K562 (cell line): ENCODE measurements around the gene KRTAP4-8. TPM values are rescaled to one million over a fixed set of nuclear protein-coding genes. Genes with fewer than 3 reads are reported as not detected.
"Not testable (repeated sequence)": the region's sequence is repeated elsewhere in the genome, so short reads cannot be mapped to it uniquely, and the experiment has no call there.

Source experiments
- ATAC-seq: fragments of 200-7000 bp; cut with Tn5 transposase; 3 replicates; pipeline ENCODE4 v1.9.1; 2020; ENCODE audit warnings: moderate library complexity
- BruUV-seq: library from RNA; stranded (reverse); fragments of 400-500 nt; replicated peaks from 2 replicates; lab custom pipeline; 2021; lab: Mats Ljungman, UMichigan
- CTCF ChIA-PET: fragments of 300-600 bp; formaldehyde crosslinking; extraction: SDS; loops from one replicate; lab custom pipeline; 2021; ENCODE audit warnings: low intra/inter-chr PET ratio; lab: Yijun Ruan, JAX
- POLR2A ChIA-PET: fragments of 300-600, 350-650 bp; sonication (Branson Sonifier 250); formaldehyde crosslinking; extraction: SDS; loops from one replicate; lab custom pipeline; 2021; ENCODE audit warnings: antibody characterized with exemption, inconsistent platforms; lab: Yijun Ruan, JAX
- DNase-seq, 4 experiments: peaks; one replicate each; pipeline versions ENCODE4 v3.0.0 to v3.0.0-alpha.2; 2011 to 2018; ENCODE audit warnings: low spot score in 3 of 4, mixed read lengths in 3 of 4; ENCODE audit errors: extremely low read depth in 1 of 4
- FAIRE-seq: peaks from 2 replicates; lab custom pipeline; 2011; peaks lifted over from hg19 to GRCh38; lab: Jason Lieb, UNC
- H2AFZ ChIP-seq: 2 replicates; pipeline ENCODE4 v1.6.0; 2011; ENCODE audit warnings: low read depth, low read length, control low read depth, inconsistent platforms
- H3K27ac ChIP-seq: fragments of 200-600 bp; 3 replicates; pipeline ENCODE4 v1.8.0; 2011; ENCODE audit warnings: low read depth, mild to moderate bottlenecking, control low read depth, inconsistent platforms, low read length, moderate library complexity, mixed read lengths; ENCODE audit errors: extremely low read depth
- H3K27me3 ChIP-seq, 2 experiments: fragments of 300-600 bp in 1 of 2; 2 replicates in 1 of 2; 3 replicates in 1 of 2; pipeline versions ENCODE4 v1.6.0 to v1.8.0; 2011; ENCODE audit warnings: inconsistent platforms in 2 of 2, low read length in 2 of 2, mild to moderate bottlenecking in 1 of 2, mixed read lengths in 1 of 2, moderate library complexity in 1 of 2; ENCODE audit not compliant: control insufficient read depth in 2 of 2, insufficient read depth in 2 of 2
- H3K36me3 ChIP-seq: fragments of 300-600 bp; 3 replicates; pipeline ENCODE4 v1.8.0; 2011; ENCODE audit warnings: mild to moderate bottlenecking, low read length, inconsistent platforms; ENCODE audit not compliant: control insufficient read depth, insufficient read depth
- H3K4me1 ChIP-seq, 2 experiments: fragments of 200-600 bp in 1 of 2; replicated peaks in 1 of 2; 2 replicates in 1 of 2; 3 replicates in 1 of 2; pipeline versions ENCODE4 v1.5.1 to v1.8.0; 2011; ENCODE audit warnings: inconsistent platforms in 2 of 2, low read length in 2 of 2, mild to moderate bottlenecking in 1 of 2, mixed read lengths in 1 of 2, moderate library complexity in 1 of 2; ENCODE audit not compliant: control insufficient read depth in 2 of 2, insufficient read depth in 2 of 2
- H3K4me2 ChIP-seq: 2 replicates; pipeline ENCODE4 v1.6.1; 2011; ENCODE audit warnings: low read length, control low read depth, inconsistent platforms, mixed read lengths; ENCODE audit not compliant: insufficient read depth
- H3K4me3 ChIP-seq: fragments of 200-600 bp; sonication (generic), shearing (Covaris generic); 2 replicates; pipeline ENCODE4 v1.5.1; 2016; ENCODE audit warnings: control low read depth, inconsistent platforms
- H3K79me2 ChIP-seq: fragments of 200-600 bp; 3 replicates; pipeline ENCODE4 v1.8.0; 2011; ENCODE audit warnings: low read length, inconsistent platforms; ENCODE audit not compliant: control insufficient read depth, insufficient read depth
- H3K9ac ChIP-seq, 2 experiments: 2 replicates each; pipeline versions ENCODE4 v1.6.0 to v1.6.1; 2011; ENCODE audit warnings: low read depth in 2 of 2, low read length in 2 of 2, control low read depth in 1 of 2, inconsistent platforms in 1 of 2, mild to moderate bottlenecking in 1 of 2, mixed read lengths in 1 of 2; ENCODE audit not compliant: insufficient read depth in 1 of 2
- H3K9me1 ChIP-seq: one replicate; pipeline ENCODE4 v1.6.0; 2011; ENCODE audit warnings: inconsistent platforms, mild to moderate bottlenecking, low read length, moderate library complexity; ENCODE audit not compliant: control insufficient read depth, insufficient read depth
- H3K9me3 ChIP-seq: replicated peaks from 2 replicates; pipeline ENCODE4 v1.5.1; 2011; ENCODE audit warnings: low read depth, low read length, inconsistent platforms; ENCODE audit not compliant: control insufficient read depth, insufficient read depth
- H4K20me1 ChIP-seq: replicated peaks from 2 replicates; pipeline ENCODE4 v1.6.1; 2011; ENCODE audit warnings: low read length, inconsistent platforms, mixed read lengths; ENCODE audit not compliant: control insufficient read depth, insufficient read depth
- CREB1 ChIP-seq, 2 experiments: sonication (generic) in 1 of 2; formaldehyde crosslinking in 1 of 2; IDR thresholded peaks; 2 replicates each; pipeline versions ENCODE4 v1.6.1 to v1.8.0; 2012 to 2022; ENCODE audit warnings: inconsistent platforms in 1 of 2, mild to moderate bottlenecking in 1 of 2, missing genetic modification reagents in 1 of 2, moderate library complexity in 1 of 2
- E2F4 ChIP-seq: sonication (generic); formaldehyde crosslinking; IDR thresholded peaks from 2 replicates; pipeline ENCODE4 v1.8.0; 2022; ENCODE audit warnings: mild to moderate bottlenecking, low read depth, missing genetic modification reagents
- NFATC3 ChIP-seq: fragments of 450-650 bp; IDR thresholded peaks from 2 replicates; pipeline ENCODE4 v1.6.1; 2017; ENCODE audit warnings: mild to moderate bottlenecking
- WGBS: fragments of 100-300 bp; shearing (Covaris generic); methylation state at CpG from one replicate; pipeline ENCODE4 v1.1.6; 2016; ENCODE audit warnings: low coverage, mixed read lengths; ENCODE audit not compliant: insufficient coverage; ENCODE audit errors: missing lambda C conversion rate; 5-methylcytosine and 5-hydroxymethylcytosine counted together
- in situ Hi-C: fragments of 300-500 bp; cut with MboI; formaldehyde crosslinking; loops from 4 replicates; pipeline ENCODE4 v1.15.0; 2018; ENCODE audit warnings: inconsistent platforms, mixed read lengths
- intact Hi-C: fragments of 100-400 bp; cut with micrococcal nuclease; formaldehyde crosslinking; loops from 2 replicates; pipeline ENCODE4 v1.14.2; 2022
- polyA plus RNA-seq, 8 experiments: library from polyadenylated mRNA; depleted of rRNA in 4 of 8; stranded (reverse) in 5 of 8; unstranded in 3 of 8; fragments of >200 nt; fragmentation: Nextera tagmentation in 2 of 8; fragmentation: Illumina TruSeq in 1 of 8; extraction: Ambion mirVana in 2 of 8; extraction: Trizol in 1 of 8; gene quantifications; 2 replicates each; pipeline versions ENCODE4 v1.2.1 to v1.2.3, GENCODE V29; 2011 to 2014; ENCODE audit warnings: inconsistent platforms in 1 of 8, missing spikeins in 1 of 8
- total RNA-seq, 7 experiments: library from RNA; depleted of rRNA in 6 of 7; stranded (reverse); fragments of >200 nt in 6 of 7; fragmentation: Illumina TruSeq in 2 of 7; extraction: Trizol in 2 of 7; gene quantifications; 2 replicates each; pipeline versions ENCODE4 v1.2.1 to v1.2.3, GENCODE V29; 2011 to 2021; ENCODE audit warnings: low replicate concordance in 1 of 7

The KRTAP4-8 gene
- total and polyA plus RNA-seq, 9 of the 15 experiments (the other 6 are each of a cell fraction or from before 2014, with no cell fraction given), result not detected

- 1% methylated on average over 9 of the region's 31 CpGs for WGBS
- H3K9ac ChIP-seq, FAIRE-seq, H3K4me1 ChIP-seq, DNase-seq, H3K36me3 ChIP-seq, intact Hi-C loops, H3K9me3 ChIP-seq, in situ Hi-C loops, H3K4me3 ChIP-seq, H3K27me3 ChIP-seq, H3K79me2 ChIP-seq, H2AFZ ChIP-seq, H4K20me1 ChIP-seq, H3K9me1 ChIP-seq, H3K4me2 ChIP-seq, H3K27ac ChIP-seq, ATAC-seq, BruUV-seq: not testable (repeated sequence)
- ChIA-PET POLR2A (interaction anchor here (0.9 to 1.3 kb wide), 2 partner anchors 30 to 240 kb away, joined by 3 to 4 read pairs; no protein-coding TSS in a partner anchor), CTCF (interaction anchor here (0.7 kb wide), 1 partner anchor 206 kb away, joined by 3 read pairs; no protein-coding TSS in a partner anchor)
Observed at GRCh38 chr17:41059276-41060051, 38.5 kb downstream of the KRTAP4-8 start.

GRCh38 chr17:41058741-41059140, 39.2 kb downstream of the KRTAP4-8 start:
- peaks cover 4 to 5% of the 10 kb centered on the region in 2 experiments; a peak in 4 of 5 replicates for H3K27me3 ChIP-seq
- no peak overlapping the region for H3K27ac ChIP-seq
- in situ Hi-C loops (no loop called here), intact Hi-C loops (no loop called here)
- no peak overlapping the region for H3K9ac ChIP-seq
- H3K36me3 ChIP-seq, result no peaks in the 10 kb centered on the region
- no peak for FAIRE-seq
- CTCF ChIA-PET, result interaction anchor here (0.7 kb wide), 1 partner anchor 206 kb away, joined by 3 read pairs; no protein-coding TSS in a partner anchor
- no peaks in the 10 kb centered on the region for H3K9me1 ChIP-seq
- WGBS, result 1% methylated on average over 5 of the region's 5 CpGs
- no peaks in the 10 kb centered on the region for H3K9me3 ChIP-seq
- no TSS peak for BruUV-seq
- no peaks in the 10 kb centered on the region for H3K4me1 ChIP-seq
- no peaks in the 10 kb centered on the region; the same call in 1 of the 2 replicates for H4K20me1 ChIP-seq
- no peak overlapping the region for H3K4me2 ChIP-seq
- no peak for DNase-seq
- TF ChIP-seq CREB1 (IDR thresholded peaks at IDR 0.05), result no peak
- TF ChIP-seq CREB1 (CRISPR knock-in tag; IDR thresholded peaks at IDR 0.05), result no peak
- no peak for TF ChIP-seq E2F4 (CRISPR knock-in tag)
- no peak for TF ChIP-seq NFATC3
- no peak overlapping the region for H2AFZ ChIP-seq
- no peak for ATAC-seq
- H3K79me2 ChIP-seq, result no peaks in the 10 kb centered on the region
- POLR2A ChIA-PET, result interaction anchor here (0.9 to 1.3 kb wide), 2 partner anchors 29 to 239 kb away, joined by 3 to 4 read pairs; no protein-coding TSS in a partner anchor
- H3K4me3 ChIP-seq, result no peak overlapping the region
